ENCODE data around the gene RASSF6. TPM values are rescaled to one million over a fixed set of nuclear protein-coding genes. Genes with fewer than 3 reads are reported as not detected.

The RASSF6 gene
- total and polyA plus RNA-seq, 2 of the 8 experiments (the other 6 are each of a cell fraction or from before 2014, with no cell fraction given), result 0.03 to 0.28 TPM

GRCh38 chr4:73577371-73577770 lies 42.9 kb downstream of the RASSF6 start:
- Histone ChIP-seq H3K9me3 (ENCODE audit: insufficient read depth in 2 of 2, low read depth in 1 of 2, low read length in 1 of 2) (no peaks in the 10 kb centered on the region), H2AFZ (ENCODE audit: low read length) (no peak overlapping the region), H4K8ac (ENCODE audit: extremely low read depth, insufficient read depth, low read length) (no peak overlapping the region), H3K23me2 (ENCODE audit: low read depth, low read length) (no peaks in the 10 kb centered on the region), H4K20me1 (replicated peaks in 1 of 2; ENCODE audit: control insufficient read depth in 1 of 2, insufficient read depth in 2 of 2, low read length in 2 of 2) (no peaks in the 10 kb centered on the region), H2AK5ac (ENCODE audit: low read depth, low read length) (no peak overlapping the region), H2BK12ac (ENCODE audit: low read depth, low read length) (no peak overlapping the region), H3K4me2 (ENCODE audit: insufficient read depth in 1 of 2, low read depth in 2 of 2, low read length in 2 of 2) (no peak overlapping the region), H3K14ac (ENCODE audit: insufficient read length) (no peak overlapping the region), H3K4me1 (replicated peaks in 1 of 4; ENCODE audit: control insufficient read depth in 3 of 4, insufficient read depth in 4 of 4, low read length in 3 of 4) (no peaks in the 10 kb centered on the region; a peak in 1 of 7 replicates), H3K79me1 (ENCODE audit: low read depth, low read length) (no peaks in the 10 kb centered on the region), H2BK120ac (replicated peaks; ENCODE audit: low read depth, low read length) (no peak overlapping the region), H3K79me2 (ENCODE audit: control insufficient read depth in 1 of 2, insufficient read depth in 2 of 2, low read length in 2 of 2) (no peaks in the 10 kb centered on the region), H3K27me3 (replicated peaks in 1 of 4; ENCODE audit: control insufficient read depth in 3 of 4, extremely low read depth in 1 of 4, insufficient read depth in 3 of 4, low read length in 3 of 4) (no peaks in the 10 kb centered on the region), H3K36me3 (ENCODE audit: control insufficient read depth in 2 of 4, insufficient read depth in 4 of 4, low read length in 3 of 4) (no peaks in the 10 kb centered on the region), H4K91ac (replicated peaks; ENCODE audit: insufficient read length, low read length) (no peak overlapping the region), H3K9ac (replicated peaks in 1 of 4; ENCODE audit: extremely low read depth in 1 of 4, low read depth in 3 of 4, low read length in 3 of 4) (no peak overlapping the region), H2BK5ac (ENCODE audit: low read depth, low read length) (no peak overlapping the region), H3K4ac (replicated peaks; ENCODE audit: insufficient read length, low read depth, low read length) (no peak overlapping the region), H3K4me3 (ENCODE audit: extremely low read depth in 1 of 4, insufficient read depth in 2 of 4, low read depth in 3 of 4, low read length in 4 of 4) (no peak overlapping the region), H3K18ac (ENCODE audit: extremely low read depth, low read length) (no peak overlapping the region), H2BK20ac (ENCODE audit: low read length) (no peak overlapping the region), H3K23ac (ENCODE audit: insufficient read length) (no peak overlapping the region), H2BK15ac (ENCODE audit: low read length) (no peak overlapping the region), H4K5ac (ENCODE audit: insufficient read length, low read depth, low read length) (no peak overlapping the region), H3K27ac (ENCODE audit: low read depth, low read length) (no peak overlapping the region), H3K56ac (replicated peaks; ENCODE audit: insufficient read length, low read depth, low read length) (no peak overlapping the region)
- TF ChIP-seq SIRT6 (IDR thresholded peaks at IDR 0.05; ENCODE audit: low read length), result no peak
- no peak for TF ChIP-seq POU5F1 (IDR thresholded peaks at IDR 0.05; ENCODE audit: low read depth, low read length)
- TF ChIP-seq SIX5 (IDR thresholded peaks at IDR 0.05; ENCODE audit: low read depth, low read length), result no peak
- TF ChIP-seq BCL11A (IDR thresholded peaks at IDR 0.05; ENCODE audit: low read depth in 2 of 2, low read length in 2 of 2), result no peak
- TF ChIP-seq CHD2 (IDR thresholded peaks at IDR 0.05; ENCODE audit: low read length), result no peak
- TF ChIP-seq SP4 (IDR thresholded peaks at IDR 0.05; ENCODE audit: low read length), result no peak
- TF ChIP-seq TBP (IDR thresholded peaks at IDR 0.05; ENCODE audit: low read depth, low read length), result no peak
- no peak for TF ChIP-seq CTCF (IDR thresholded peaks at IDR 0.05; ENCODE audit: control extremely low read depth in 1 of 3, insufficient read depth in 1 of 3, low read depth in 1 of 3, low read length in 3 of 3)
- DNase-seq (ENCODE audit: low read depth in 1 of 2, low spot score in 2 of 2), result no peak
- CTCF ChIA-PET (ENCODE audit: partially characterized antibody), result interaction anchor here (0.5 to 1.0 kb wide), 2 partner anchors 42 to 558 kb away, joined by 3 read pairs; no protein-coding TSS in a partner anchor
- FAIRE-seq, result no peak
- POLR2A ChIA-PET (ENCODE audit: partially characterized antibody), result no interaction called here

All from H1 (cell line).